Cardiac muscle cell (in vitro differentiated cells and primary cell): ENCODE results near the gene ROPN1L. TPM values are rescaled to one million over a fixed set of nuclear protein-coding genes. Genes with fewer than 3 reads are reported as not detected.

Experiments
- DNase-seq, 2 donors: peaks; one replicate each; pipeline versions ENCODE4 v3.0.0 to v3.0.0-alpha.2; 2010 to 2017; ENCODE audit warnings: low read depth in 1 of 2, low spot score in 1 of 2
- H3K27ac ChIP-seq: fragments of 200-600 bp; sonication (generic); 2 replicates; pipeline ENCODE4 v1.5.1; 2016
- H3K27me3 ChIP-seq: fragments of 200-600 bp; sonication (generic); 2 replicates; pipeline ENCODE4 v1.6.0; 2016; ENCODE audit warnings: control low read depth
- H3K36me3 ChIP-seq: fragments of 200-600 bp; sonication (generic); 2 replicates; pipeline ENCODE4 v1.5.1; 2016; ENCODE audit warnings: control low read depth
- H3K4me1 ChIP-seq: fragments of 200-600 bp; sonication (generic); 2 replicates; pipeline ENCODE4 v1.8.1; 2017; ENCODE audit warnings: low read depth, mild to moderate bottlenecking, mixed run types
- H3K4me3 ChIP-seq: fragments of 200-600 bp; sonication (generic); 2 replicates; pipeline ENCODE4 v1.5.1; 2016; ENCODE audit warnings: mild to moderate bottlenecking
- H3K9me3 ChIP-seq: fragments of 200-600 bp; sonication (generic); 2 replicates; pipeline ENCODE4 v1.5.1; 2017; ENCODE audit warnings: low read depth, mild to moderate bottlenecking, control low read depth
- polyA plus RNA-seq: library from polyadenylated mRNA; unstranded; fragments of >200 nt; fragmentation: Nextera tagmentation; extraction: Ambion mirVana; gene quantifications from 2 replicates; pipeline ENCODE4 v1.2.1, GENCODE V29; 2016
- total RNA-seq: library from RNA; depleted of rRNA; stranded (reverse); fragments of >200 nt; gene quantifications from 2 replicates; pipeline ENCODE4 v1.2.3, GENCODE V29; 2016
- TF ChIP-seq, protein P1 (sequence below): IDR thresholded peaks from 2 replicates; pipeline ENCODE4 v1.5.1; 2012; ENCODE audit warnings: low read depth, mild to moderate bottlenecking, low read length

Gene ROPN1L
- total and polyA plus RNA-seq, 2 experiments from 2014 or later, result 1.3 TPM

DNA sequence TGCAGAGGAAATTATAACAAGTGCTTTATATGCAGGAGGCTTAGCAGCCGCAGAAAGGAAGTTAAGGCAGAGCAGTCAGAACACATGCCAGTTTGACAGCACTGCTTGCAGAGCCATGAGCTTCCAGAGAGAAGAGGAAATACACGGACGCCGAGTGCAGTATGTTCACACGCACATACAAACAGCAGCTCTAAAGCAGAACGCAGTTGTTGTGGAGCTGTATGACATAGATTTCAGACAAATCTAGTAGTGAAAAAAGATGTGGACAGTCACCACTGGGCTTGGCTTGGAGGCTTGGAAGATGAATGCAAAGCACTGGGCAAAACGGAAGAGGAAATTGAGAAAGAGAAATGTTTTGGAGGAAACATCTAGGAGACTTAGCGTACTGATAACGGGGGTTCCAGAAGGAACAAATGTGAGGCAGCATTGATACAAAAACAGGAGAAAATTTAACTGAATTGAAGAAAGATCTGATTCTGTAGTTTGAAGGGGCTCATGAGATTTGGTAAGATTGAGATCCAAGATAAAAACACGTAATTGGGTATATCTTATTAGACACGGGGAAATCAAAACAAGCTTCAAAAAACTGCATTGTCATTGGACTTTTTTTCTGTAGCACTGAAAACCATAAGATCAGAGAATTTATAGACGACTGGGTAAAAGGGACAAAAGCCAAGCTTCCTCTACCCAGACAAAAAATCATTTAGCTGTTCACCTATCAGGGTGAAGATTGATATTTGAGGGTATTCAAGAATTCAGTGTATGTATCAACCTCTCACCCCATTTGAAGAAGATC is 19.6 kb upstream of the ROPN1L start:
- H3K27me3 ChIP-seq, result no peaks in the 10 kb centered on the region
- no peak overlapping the region for H3K4me3 ChIP-seq
- H3K36me3 ChIP-seq, result peaks cover 71% of the 10 kb centered on the region
- no peaks in the 10 kb centered on the region for H3K9me3 ChIP-seq
- no peaks in the 10 kb centered on the region for H3K4me1 ChIP-seq
- TF ChIP-seq, protein P1, sequence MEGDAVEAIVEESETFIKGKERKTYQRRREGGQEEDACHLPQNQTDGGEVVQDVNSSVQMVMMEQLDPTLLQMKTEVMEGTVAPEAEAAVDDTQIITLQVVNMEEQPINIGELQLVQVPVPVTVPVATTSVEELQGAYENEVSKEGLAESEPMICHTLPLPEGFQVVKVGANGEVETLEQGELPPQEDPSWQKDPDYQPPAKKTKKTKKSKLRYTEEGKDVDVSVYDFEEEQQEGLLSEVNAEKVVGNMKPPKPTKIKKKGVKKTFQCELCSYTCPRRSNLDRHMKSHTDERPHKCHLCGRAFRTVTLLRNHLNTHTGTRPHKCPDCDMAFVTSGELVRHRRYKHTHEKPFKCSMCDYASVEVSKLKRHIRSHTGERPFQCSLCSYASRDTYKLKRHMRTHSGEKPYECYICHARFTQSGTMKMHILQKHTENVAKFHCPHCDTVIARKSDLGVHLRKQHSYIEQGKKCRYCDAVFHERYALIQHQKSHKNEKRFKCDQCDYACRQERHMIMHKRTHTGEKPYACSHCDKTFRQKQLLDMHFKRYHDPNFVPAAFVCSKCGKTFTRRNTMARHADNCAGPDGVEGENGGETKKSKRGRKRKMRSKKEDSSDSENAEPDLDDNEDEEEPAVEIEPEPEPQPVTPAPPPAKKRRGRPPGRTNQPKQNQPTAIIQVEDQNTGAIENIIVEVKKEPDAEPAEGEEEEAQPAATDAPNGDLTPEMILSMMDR, result no peak
- DNase-seq, result peak in 1 of 2 donors; percentile 50
- no peak overlapping the region for H3K27ac ChIP-seq

DNA sequence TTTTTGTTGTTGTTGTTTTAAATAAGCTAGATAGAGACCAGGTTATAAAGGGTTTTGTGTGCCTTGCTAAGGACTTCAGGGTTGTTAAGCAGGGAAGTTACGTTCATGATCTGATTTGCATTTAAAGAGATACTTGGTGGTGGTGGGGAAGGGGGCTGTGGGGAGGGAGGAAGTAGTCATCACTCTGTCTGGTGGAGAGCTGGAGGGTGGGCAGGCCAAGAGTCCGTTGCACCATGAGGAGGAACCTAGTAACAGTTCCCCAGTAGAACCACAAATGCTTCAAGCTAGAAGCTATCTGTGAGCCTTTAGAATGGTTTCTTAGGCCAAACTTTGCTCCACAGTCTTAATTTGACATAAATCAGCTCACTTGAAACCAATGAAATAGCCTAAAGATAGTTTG is 18.7 kb upstream of the ROPN1L start:
- H3K27ac ChIP-seq, result no peak overlapping the region
- no peaks in the 10 kb centered on the region for H3K9me3 ChIP-seq
- H3K4me3 ChIP-seq, result no peak overlapping the region
- peaks cover 71% of the 10 kb centered on the region for H3K36me3 ChIP-seq
- DNase-seq, result no peak
- H3K4me1 ChIP-seq, result no peaks in the 10 kb centered on the region
- TF ChIP-seq, protein P1, result no peak
- no peaks in the 10 kb centered on the region for H3K27me3 ChIP-seq

DNA sequence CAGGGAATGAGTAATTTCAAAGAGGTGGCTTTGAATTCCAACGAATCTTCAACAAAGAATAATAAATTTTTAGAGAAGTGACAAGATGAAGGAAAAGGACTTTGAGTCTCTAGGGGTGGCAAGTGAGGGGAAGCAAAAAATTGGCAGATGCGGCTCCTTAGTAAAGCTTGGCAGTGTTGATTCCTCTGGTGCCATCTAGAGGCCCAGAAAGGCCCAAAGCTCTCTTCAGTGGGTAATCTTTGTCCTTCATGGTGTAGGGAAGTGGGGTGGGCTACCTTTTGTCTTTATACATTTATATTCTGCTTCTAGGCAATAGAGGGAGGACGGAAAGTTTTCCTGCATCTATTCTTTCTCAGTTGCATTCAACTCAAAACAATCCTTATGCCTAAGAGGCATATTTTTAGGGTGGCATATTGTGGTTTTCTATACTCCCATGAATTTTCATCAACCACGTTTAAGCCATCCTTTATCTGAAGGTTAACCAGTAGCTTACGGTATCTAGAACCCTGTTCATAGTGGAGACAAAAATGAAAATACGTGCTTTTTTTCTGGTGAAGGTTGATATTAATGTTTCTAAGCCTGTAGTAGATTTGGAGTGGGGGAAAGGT is 17.5 kb upstream of the ROPN1L start:
- peak; percentile 50 to 54 for DNase-seq
- Histone ChIP-seq H3K27ac (no peak overlapping the region), H3K4me3 (no peak overlapping the region), H3K27me3 (no peaks in the 10 kb centered on the region), H3K36me3 (peaks cover 67% of the 10 kb centered on the region), H3K9me3 (no peaks in the 10 kb centered on the region), H3K4me1 (no peaks in the 10 kb centered on the region)
- TF ChIP-seq, protein P1, result peak; percentile 63

DNA sequence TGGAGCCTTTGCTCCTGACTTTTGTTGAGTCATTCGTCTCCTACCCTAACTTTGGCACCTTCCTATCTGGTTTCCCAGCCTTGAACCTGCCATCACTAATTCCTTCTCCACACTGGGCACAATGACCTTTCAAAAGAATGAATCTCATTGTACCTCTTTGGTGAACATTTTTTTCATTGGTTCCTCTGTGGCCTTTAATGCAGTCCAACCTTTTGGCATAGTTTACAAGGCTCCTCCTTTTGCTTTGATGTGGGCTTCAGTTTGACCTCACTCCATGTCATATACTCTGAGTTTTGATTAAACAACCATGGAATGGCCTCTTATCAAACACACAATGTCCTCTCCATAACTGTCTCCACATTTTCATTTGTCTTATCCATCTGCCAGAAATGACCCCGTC is 14.5 kb upstream of the ROPN1L start:
- H3K27me3 ChIP-seq, result no peaks in the 10 kb centered on the region
- H3K4me3 ChIP-seq, result no peak overlapping the region
- TF ChIP-seq, protein P1, result no peak
- DNase-seq, result no peak
- H3K36me3 ChIP-seq, result peaks cover 61% of the 10 kb centered on the region
- H3K27ac ChIP-seq, result no peak overlapping the region
- no peaks in the 10 kb centered on the region for H3K4me1 ChIP-seq
- H3K9me3 ChIP-seq, result no peaks in the 10 kb centered on the region

DNA sequence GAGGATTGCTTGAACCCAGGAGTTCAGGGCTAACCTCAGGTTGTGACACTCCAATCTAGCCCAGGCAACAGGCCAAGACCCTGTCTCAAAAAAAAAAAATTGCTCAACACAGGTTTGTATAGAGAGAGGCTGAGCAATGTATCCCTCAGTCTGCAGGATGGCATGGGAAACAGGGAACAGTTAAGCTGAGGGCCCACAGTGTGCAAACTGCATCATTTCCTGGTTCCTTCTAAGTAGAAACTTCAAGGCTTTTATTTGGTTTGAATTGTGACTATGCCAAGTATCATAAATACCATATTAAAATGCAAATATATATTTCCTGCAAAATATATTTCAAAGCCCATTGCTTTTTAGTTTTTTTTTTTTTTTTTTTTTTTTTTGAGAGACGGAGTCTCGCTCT is 13.7 kb upstream of the ROPN1L start:
- Histone ChIP-seq H3K27me3 (no peaks in the 10 kb centered on the region), H3K27ac (no peak overlapping the region), H3K36me3 (peaks cover 61% of the 10 kb centered on the region), H3K4me1 (no peaks in the 10 kb centered on the region), H3K9me3 (no peaks in the 10 kb centered on the region), H3K4me3 (no peak overlapping the region)
- TF ChIP-seq, protein P1, result no peak
- DNase-seq, result no peak
